Neural cell (in vitro differentiated cells): Measurements from ENCODE around the gene CHRNB4. TPM values are rescaled to one million over a fixed set of nuclear protein-coding genes. Genes with fewer than 3 reads are reported as not detected.

Experiments
- H2AFZ ChIP-seq: fragments of 200-600, 300-800 bp; sonication (generic), shearing (Covaris generic); 2 replicates; pipeline ENCODE4 v1.6.0; 2014; ENCODE audit warnings: low read depth, mild to moderate bottlenecking, antibody characterized with exemption, low read length, moderate library complexity
- H3F3A ChIP-seq: fragments of 200-600 bp; shearing (Covaris generic); 2 replicates; pipeline ENCODE4 v1.6.1; 2016; ENCODE audit warnings: mild to moderate bottlenecking, moderate library complexity, mixed read lengths, antibody characterized with exemption, low read length; ENCODE audit not compliant: insufficient read depth, poor library complexity, severe bottlenecking
- H3K27ac ChIP-seq: fragments of 200-600, 300-800 bp; sonication (generic), shearing (Covaris generic); 2 replicates; pipeline ENCODE4 v1.5.1; 2014; ENCODE audit warnings: mild to moderate bottlenecking, low read length, moderate library complexity
- H3K27me3 ChIP-seq: fragments of 300-800, 200-600 bp; sonication (generic), shearing (Covaris generic); 2 replicates; pipeline ENCODE4 v1.6.0; 2014; ENCODE audit warnings: mild to moderate bottlenecking, low read depth, low read length, moderate library complexity; ENCODE audit not compliant: insufficient read depth
- H3K36me3 ChIP-seq: fragments of 300-800, 200-600 bp; sonication (generic), shearing (Covaris generic); 2 replicates; pipeline ENCODE4 v1.5.1; 2014; ENCODE audit warnings: mild to moderate bottlenecking, antibody characterized with exemption, low read length, moderate library complexity; ENCODE audit not compliant: insufficient read depth
- H3K4me2 ChIP-seq: fragments of 300-800, 200-600 bp; sonication (generic), shearing (Covaris generic); 2 replicates; pipeline ENCODE4 v1.6.0; 2014; ENCODE audit warnings: mild to moderate bottlenecking, low read length
- H3K4me3 ChIP-seq: fragments of 300-800, 200-600 bp; sonication (generic), shearing (Covaris generic); 2 replicates; pipeline ENCODE4 v1.5.1; 2014; ENCODE audit warnings: mild to moderate bottlenecking, low read length, moderate library complexity
- H3K79me2 ChIP-seq: fragments of 200-600 bp; shearing (Covaris generic); replicated peaks from 2 replicates; pipeline ENCODE4 v1.6.0; 2014; ENCODE audit warnings: mild to moderate bottlenecking, low read length, moderate library complexity; ENCODE audit not compliant: insufficient read depth
- H3K9ac ChIP-seq: fragments of 300-800, 200-600 bp; sonication (generic), shearing (Covaris generic); 2 replicates; pipeline ENCODE4 v1.6.1; 2016; ENCODE audit warnings: mild to moderate bottlenecking, low read length, mixed read lengths
- H3K9me2 ChIP-seq: fragments of 200-600 bp; shearing (Covaris generic); 2 replicates; pipeline ENCODE4 v1.6.1; 2016; ENCODE audit warnings: mild to moderate bottlenecking, low read length, mixed read lengths; ENCODE audit not compliant: insufficient read depth
- H3K9me3 ChIP-seq: fragments of 200-600, 300-800 bp; sonication (generic), shearing (Covaris generic); 2 replicates; pipeline ENCODE4 v1.6.1; 2016; ENCODE audit warnings: mild to moderate bottlenecking, mixed run types, low read length, moderate library complexity, mixed read lengths
- H4K20me1 ChIP-seq: fragments of 200-600 bp; shearing (Covaris generic); 2 replicates; pipeline ENCODE4 v1.6.1; 2016; ENCODE audit warnings: mild to moderate bottlenecking, mixed run types; ENCODE audit not compliant: insufficient read depth
- EP300 ChIP-seq: fragments of 450-650 bp; conservative IDR thresholded peaks from 2 replicates; pipeline ENCODE4 v1.6.1; 2014; ENCODE audit warnings: antibody characterized with exemption, mild to moderate bottlenecking, moderate library complexity; ENCODE audit not compliant: poor library complexity, severe bottlenecking
- EZH2 ChIP-seq: fragments of 200-600, 300-800 bp; shearing (Covaris generic), sonication (generic); IDR thresholded peaks from 2 replicates; pipeline ENCODE4 v1.6.1; 2014; ENCODE audit warnings: antibody characterized with exemption, low read length, borderline replicate concordance, mild to moderate bottlenecking; ENCODE audit not compliant: insufficient read depth, poor library complexity, severe bottlenecking
- MXI1 ChIP-seq: fragments of 450-650 bp; conservative IDR thresholded peaks from 2 replicates; pipeline ENCODE4 v1.6.1; 2014; ENCODE audit warnings: antibody characterized with exemption, mild to moderate bottlenecking; ENCODE audit not compliant: poor library complexity, severe bottlenecking
- POLR2AphosphoS5 ChIP-seq: IDR thresholded peaks from 2 replicates; pipeline ENCODE4 v1.6.1; 2012
- RAD21 ChIP-seq: fragments of 450-650 bp; conservative IDR thresholded peaks from 2 replicates; pipeline ENCODE4 v1.6.1; 2014; ENCODE audit warnings: antibody characterized with exemption, mild to moderate bottlenecking, moderate library complexity
- SMC3 ChIP-seq: fragments of 450-650 bp; conservative IDR thresholded peaks from 2 replicates; pipeline ENCODE4 v1.6.1; 2014; ENCODE audit warnings: antibody characterized with exemption, mild to moderate bottlenecking, moderate library complexity; ENCODE audit not compliant: poor library complexity
- TAF1 ChIP-seq: IDR thresholded peaks from 2 replicates; pipeline ENCODE4 v1.6.1; 2012; ENCODE audit warnings: low read depth
- polyA plus RNA-seq: library from polyadenylated mRNA; depleted of rRNA; stranded (reverse); fragments of >200 nt; gene quantifications from 2 replicates; pipeline ENCODE4 v1.2.3, GENCODE V29; 2014
- TF ChIP-seq, protein P1 (sequence below): fragments of 450-650 bp; IDR thresholded peaks from 2 replicates; pipeline ENCODE4 v1.5.1; 2014; ENCODE audit warnings: antibody characterized with exemption, mild to moderate bottlenecking, moderate library complexity; ENCODE audit not compliant: poor library complexity, severe bottlenecking
- TF ChIP-seq, protein P2 (sequence below): IDR thresholded peaks from 2 replicates; pipeline ENCODE4 v1.6.1; 2012; ENCODE audit warnings: borderline replicate concordance

CHRNB4 gene
- polyA plus RNA-seq, 1 donor from 2014 or later = not detected

DNA sequence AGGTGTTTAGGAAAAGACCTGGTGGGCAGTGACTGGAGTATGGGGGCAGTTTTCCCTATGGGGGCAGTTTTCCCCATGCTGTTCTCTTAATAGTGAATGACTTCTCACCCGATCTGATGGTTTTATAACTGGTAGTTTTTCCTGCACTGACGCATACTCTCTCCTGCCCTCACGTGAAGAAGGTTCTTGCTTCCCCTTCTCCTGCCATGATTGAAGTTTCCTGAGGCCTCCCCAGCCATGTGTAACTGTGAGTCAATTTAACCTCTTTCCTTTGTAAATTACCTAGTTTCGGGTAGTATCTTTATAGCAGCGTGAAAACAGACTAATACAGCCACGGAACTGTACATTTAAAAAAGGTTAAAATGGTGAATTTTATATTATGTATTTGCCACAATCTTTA, 25.0 kb upstream of the CHRNB4 start:
- TF ChIP-seq EZH2 (no peak), MXI1 (no peak), SMC3 (no peak), RAD21 (no peak), TAF1 (no peak), EP300 (no peak), POLR2AphosphoS5 (no peak)
- TF ChIP-seq, protein P1, sequence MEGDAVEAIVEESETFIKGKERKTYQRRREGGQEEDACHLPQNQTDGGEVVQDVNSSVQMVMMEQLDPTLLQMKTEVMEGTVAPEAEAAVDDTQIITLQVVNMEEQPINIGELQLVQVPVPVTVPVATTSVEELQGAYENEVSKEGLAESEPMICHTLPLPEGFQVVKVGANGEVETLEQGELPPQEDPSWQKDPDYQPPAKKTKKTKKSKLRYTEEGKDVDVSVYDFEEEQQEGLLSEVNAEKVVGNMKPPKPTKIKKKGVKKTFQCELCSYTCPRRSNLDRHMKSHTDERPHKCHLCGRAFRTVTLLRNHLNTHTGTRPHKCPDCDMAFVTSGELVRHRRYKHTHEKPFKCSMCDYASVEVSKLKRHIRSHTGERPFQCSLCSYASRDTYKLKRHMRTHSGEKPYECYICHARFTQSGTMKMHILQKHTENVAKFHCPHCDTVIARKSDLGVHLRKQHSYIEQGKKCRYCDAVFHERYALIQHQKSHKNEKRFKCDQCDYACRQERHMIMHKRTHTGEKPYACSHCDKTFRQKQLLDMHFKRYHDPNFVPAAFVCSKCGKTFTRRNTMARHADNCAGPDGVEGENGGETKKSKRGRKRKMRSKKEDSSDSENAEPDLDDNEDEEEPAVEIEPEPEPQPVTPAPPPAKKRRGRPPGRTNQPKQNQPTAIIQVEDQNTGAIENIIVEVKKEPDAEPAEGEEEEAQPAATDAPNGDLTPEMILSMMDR = no peak
- TF ChIP-seq, protein P2, sequence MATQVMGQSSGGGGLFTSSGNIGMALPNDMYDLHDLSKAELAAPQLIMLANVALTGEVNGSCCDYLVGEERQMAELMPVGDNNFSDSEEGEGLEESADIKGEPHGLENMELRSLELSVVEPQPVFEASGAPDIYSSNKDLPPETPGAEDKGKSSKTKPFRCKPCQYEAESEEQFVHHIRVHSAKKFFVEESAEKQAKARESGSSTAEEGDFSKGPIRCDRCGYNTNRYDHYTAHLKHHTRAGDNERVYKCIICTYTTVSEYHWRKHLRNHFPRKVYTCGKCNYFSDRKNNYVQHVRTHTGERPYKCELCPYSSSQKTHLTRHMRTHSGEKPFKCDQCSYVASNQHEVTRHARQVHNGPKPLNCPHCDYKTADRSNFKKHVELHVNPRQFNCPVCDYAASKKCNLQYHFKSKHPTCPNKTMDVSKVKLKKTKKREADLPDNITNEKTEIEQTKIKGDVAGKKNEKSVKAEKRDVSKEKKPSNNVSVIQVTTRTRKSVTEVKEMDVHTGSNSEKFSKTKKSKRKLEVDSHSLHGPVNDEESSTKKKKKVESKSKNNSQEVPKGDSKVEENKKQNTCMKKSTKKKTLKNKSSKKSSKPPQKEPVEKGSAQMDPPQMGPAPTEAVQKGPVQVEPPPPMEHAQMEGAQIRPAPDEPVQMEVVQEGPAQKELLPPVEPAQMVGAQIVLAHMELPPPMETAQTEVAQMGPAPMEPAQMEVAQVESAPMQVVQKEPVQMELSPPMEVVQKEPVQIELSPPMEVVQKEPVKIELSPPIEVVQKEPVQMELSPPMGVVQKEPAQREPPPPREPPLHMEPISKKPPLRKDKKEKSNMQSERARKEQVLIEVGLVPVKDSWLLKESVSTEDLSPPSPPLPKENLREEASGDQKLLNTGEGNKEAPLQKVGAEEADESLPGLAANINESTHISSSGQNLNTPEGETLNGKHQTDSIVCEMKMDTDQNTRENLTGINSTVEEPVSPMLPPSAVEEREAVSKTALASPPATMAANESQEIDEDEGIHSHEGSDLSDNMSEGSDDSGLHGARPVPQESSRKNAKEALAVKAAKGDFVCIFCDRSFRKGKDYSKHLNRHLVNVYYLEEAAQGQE = no peak
- Histone ChIP-seq H3K9me2 (no peaks in the 10 kb centered on the region), H3K4me3 (no peak overlapping the region), H3K36me3 (no peaks in the 10 kb centered on the region), H3F3A (no peaks in the 10 kb centered on the region), H4K20me1 (no peaks in the 10 kb centered on the region), H3K27ac (no peak overlapping the region), H3K27me3 (no peaks in the 10 kb centered on the region), H3K9me3 (no peaks in the 10 kb centered on the region), H3K4me2 (no peak overlapping the region), H3K9ac (no peak overlapping the region), H2AFZ (no peak overlapping the region), H3K79me2 (no peaks in the 10 kb centered on the region)

DNA sequence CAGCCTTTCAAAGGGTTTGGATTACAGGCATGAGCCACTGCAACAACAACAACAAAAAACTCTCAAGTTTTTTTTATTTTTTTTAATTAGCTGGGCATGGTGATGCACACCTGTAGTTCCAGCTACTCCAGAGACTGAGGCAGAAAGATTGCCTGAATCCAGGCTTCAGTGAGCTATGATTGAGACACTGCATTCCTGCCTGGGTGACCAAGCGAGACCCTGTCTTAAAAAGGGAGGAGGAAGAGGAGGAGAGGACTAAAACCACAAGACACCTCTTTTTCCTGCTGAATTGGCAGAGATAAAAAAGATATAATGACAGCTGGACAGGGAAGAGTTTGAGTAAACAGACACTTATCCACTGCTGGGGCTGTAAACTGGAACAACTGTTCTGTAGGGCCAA, 22.7 kb upstream of the CHRNB4 start:
- no peaks in the 10 kb centered on the region for H3K36me3 ChIP-seq
- no peaks in the 10 kb centered on the region for H3K9me3 ChIP-seq
- H3K9me2 ChIP-seq = no peaks in the 10 kb centered on the region
- H3K27me3 ChIP-seq = no peaks in the 10 kb centered on the region
- no peaks in the 10 kb centered on the region for H3F3A ChIP-seq
- no peaks in the 10 kb centered on the region for H3K79me2 ChIP-seq
- no peak overlapping the region for H3K9ac ChIP-seq
- no peak overlapping the region for H3K4me3 ChIP-seq
- H3K4me2 ChIP-seq = no peak overlapping the region
- no peak overlapping the region for H3K27ac ChIP-seq
- no peak for TF ChIP-seq EP300
- H2AFZ ChIP-seq = no peak overlapping the region
- no peaks in the 10 kb centered on the region for H4K20me1 ChIP-seq

DNA sequence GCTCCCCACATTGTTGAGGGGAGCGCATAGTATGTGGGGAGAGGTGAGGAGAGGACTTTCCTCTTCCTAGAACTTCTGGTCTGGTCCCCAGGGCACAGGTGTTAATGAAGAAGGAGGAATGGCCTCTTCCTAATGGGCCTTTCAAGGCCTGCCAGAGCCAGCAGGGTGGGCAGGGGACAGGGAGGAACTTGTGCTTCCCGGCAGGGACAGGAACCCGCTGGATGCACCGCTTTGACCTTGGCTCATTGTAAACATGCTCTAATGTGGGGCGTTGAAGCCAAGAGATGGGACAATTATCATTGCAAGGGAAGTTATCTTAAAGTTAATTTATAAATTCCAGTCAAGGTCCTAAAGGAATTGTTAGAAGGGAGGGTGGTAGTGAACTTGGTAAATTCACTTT, 21.0 kb upstream of the CHRNB4 start:
- TF ChIP-seq EZH2 (no peak), SMC3 (no peak)
- Histone ChIP-seq H3K36me3 (no peaks in the 10 kb centered on the region), H3K9me2 (no peaks in the 10 kb centered on the region), H4K20me1 (no peaks in the 10 kb centered on the region), H2AFZ (no peak overlapping the region), H3K9me3 (no peaks in the 10 kb centered on the region), H3K9ac (no peak overlapping the region), H3K4me2 (no peak overlapping the region), H3K27ac (no peak overlapping the region), H3K27me3 (no peaks in the 10 kb centered on the region), H3K79me2 (no peaks in the 10 kb centered on the region), H3F3A (no peaks in the 10 kb centered on the region), H3K4me3 (no peak overlapping the region)
